CMK (cell line): Measurements from ENCODE around the gene PLPPR2.
"Not testable (repeated sequence)": the region's sequence is repeated elsewhere in the genome, so short reads cannot be mapped to it uniquely, and the experiment has no call there.

ENCODE experiments used
- DNase-seq: peaks from one replicate; pipeline ENCODE4 v3.0.0-alpha.2; 2010; ENCODE audit warnings: low read depth

The PLPPR2 gene

GRCh38 chr19:11370744-11371143, 15.5 kb downstream of the PLPPR2 start:
- DNase-seq: no peak

GRCh38 chr19:11373166-11373884, 18.1 kb downstream of the PLPPR2 start:
- DNase-seq: no peak

- no peak for DNase-seq
These were observed 18.7 kb downstream of the PLPPR2 start for GRCh38 chr19:11373885-11374432.

GRCh38 chr19:11374433-11375142, 19.4 kb downstream of the PLPPR2 start, which contains the start of gene SWSAP1:
SWSAP1 (plus strand) TSS chr19:11374666; CDS start chr19:11374681, 15 bp downstream.
- peak; percentile 99 for DNase-seq

- no peak for DNase-seq
These were observed 20.1 kb downstream of the PLPPR2 start for GRCh38 chr19:11375143-11375948.

DNA sequence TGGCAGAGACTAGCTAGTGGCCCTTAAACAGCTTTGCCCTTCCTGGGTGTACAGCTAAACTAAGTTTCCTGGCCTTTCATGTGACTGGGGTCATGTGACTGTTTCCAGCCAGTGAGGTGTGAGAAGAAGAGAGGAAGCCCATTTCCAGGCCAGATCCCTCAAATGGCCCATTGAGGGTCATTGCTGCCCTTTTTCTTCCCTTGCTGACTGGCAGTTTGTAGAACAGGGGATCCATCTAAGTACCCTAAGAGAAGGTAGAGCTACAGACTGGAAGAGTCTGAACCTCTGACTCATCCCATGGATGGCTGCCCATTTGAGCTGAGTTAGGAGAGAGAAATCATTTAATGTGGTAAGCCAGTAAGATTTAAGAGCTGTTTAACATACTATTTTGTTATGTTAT, 22.0 kb downstream of the PLPPR2 start:
- no peak for DNase-seq

GRCh38 chr19:11377756-11378155, 22.5 kb downstream of the PLPPR2 start:
- DNase-seq: no peak

DNA sequence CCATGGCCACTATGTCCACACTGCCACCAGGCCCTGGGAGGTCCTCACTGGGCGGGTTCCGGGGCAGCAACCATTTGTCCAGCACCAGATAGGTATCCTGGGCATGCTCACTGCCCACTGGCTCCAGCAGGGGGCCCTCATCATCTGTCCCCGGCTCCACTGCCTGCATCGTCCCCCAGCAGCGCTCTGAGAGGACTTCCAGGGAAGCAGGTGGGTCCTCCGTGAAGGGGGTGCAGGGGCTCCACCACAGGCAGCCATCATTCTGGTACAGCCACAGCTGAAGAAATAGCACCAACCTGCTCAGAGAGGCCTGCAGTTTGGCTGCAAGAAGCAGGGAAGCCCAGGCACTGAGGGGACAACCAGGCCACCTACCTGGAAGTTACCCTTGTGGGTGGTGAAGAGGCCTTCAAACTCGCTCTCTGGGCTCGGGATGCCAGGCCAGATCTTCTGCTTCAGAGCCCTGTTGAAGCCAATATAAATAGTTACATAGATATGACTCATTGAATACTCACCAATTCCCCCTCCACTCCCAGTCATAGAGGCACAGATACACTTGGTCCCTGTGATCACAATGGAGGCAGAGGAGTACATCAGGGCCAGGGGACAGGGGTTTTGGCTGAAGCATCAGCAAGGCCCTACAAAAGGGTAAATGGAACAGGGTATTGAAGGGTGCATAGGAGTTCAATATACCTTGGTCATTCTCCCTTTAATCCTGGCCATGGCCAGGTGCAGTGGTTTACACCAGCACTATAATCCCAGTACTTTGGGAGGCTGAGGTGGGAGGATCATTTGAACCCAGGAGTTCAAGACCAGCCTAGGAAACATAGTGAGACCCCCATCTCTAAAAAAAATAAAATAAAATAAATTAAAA, 23.3 kb downstream of the PLPPR2 start:
- no peak for DNase-seq

- DNase-seq: not testable (repeated sequence)
These were observed 24.1 kb downstream of the PLPPR2 start for GRCh38 chr19:11379269-11379845.

GRCh38 chr19:11379857-11380350, 24.7 kb downstream of the PLPPR2 start:
- DNase-seq: no peak

GRCh38 chr19:11380653-11381537, 25.7 kb downstream of the PLPPR2 start:
- peak; percentile 92 for DNase-seq

DNA sequence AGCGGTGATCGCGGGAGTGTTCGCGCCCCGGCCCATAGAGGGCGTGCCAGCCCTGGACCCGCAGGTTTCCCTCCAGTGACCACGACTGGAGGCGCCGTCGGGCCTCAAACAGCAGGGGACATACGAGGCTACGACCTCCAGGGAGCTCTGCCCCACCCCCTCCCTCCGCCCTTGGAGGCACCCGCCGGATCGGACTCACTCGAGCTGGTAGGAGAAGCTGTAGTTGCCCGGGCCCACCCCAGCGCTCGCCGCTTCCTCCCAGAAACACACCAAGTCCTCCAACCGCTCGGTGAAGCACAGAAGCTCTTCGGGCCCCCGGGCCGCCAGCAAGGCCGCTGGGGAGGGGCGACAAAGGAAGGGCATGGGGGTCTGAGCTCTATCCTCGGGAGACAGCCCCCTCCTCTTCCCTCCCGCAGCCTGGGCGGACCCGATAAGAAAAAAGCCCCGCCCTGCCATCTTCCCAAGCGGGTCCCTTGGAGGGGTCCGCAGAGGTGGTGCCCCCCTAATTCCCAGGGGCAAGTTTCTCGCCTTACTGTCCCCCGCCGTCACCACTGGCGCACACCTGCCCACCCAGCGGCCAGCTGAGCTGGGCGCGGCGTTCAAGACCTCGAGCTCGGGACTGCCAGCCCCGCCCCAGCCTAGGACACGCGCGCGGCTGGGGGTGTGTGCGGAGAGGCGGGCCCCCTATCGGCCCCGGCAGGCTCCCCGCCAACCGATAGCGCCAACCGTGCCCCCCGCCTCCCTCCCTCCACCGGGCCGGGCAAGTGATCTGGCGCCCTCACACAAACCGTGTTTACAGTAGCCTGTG, 27.9 kb downstream of the PLPPR2 start:
- peak; percentile 84 for DNase-seq

- no peak for DNase-seq
These were observed 28.4 kb downstream of the PLPPR2 start for GRCh38 chr19:11383706-11384048.

DNA sequence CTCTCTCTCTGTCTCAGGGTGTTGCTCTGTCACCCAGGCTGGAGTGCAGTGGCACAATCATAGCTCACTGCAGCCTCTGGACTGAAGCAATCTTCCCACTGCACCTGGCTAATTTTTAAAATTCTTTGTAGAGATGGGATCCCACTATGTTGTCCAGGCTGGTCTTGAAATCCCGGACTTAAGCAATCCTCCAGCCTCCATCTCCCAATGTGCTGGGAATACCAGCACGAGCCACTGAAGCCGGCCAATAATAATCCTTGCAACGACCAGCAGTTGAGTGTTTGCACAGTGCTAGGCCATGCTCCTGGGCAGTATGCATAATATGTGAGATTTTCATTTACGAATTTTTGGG, 29.5 kb downstream of the PLPPR2 start:
- DNase-seq: no peak

GRCh38 chr19:11387162-11388034, 32.2 kb downstream of the PLPPR2 start:
- DNase-seq: no peak

- DNase-seq: no peak
These were observed 35.1 kb downstream of the PLPPR2 start for GRCh38 chr19:11390359-11390758.

GRCh38 chr19:11390933-11391680, 35.9 kb downstream of the PLPPR2 start:
- DNase-seq: no peak
